DND-41 (cell line): ENCODE measurements around the gene LCN9.

ENCODE experiments used
- ATAC-seq: fragments of 200-7000 bp; cut with Tn5 transposase; 3 replicates; pipeline ENCODE4 v1.9.1; 2021; ENCODE audit warnings: low read depth; ENCODE audit not compliant: insufficient read depth
- DNase-seq: peaks from one replicate; pipeline ENCODE4 v3.0.0-alpha.2; 2020
- H2AFZ ChIP-seq: 2 replicates; pipeline ENCODE4 v1.6.0; 2012; ENCODE audit warnings: low read depth, low read length
- H3K27ac ChIP-seq: 2 replicates; pipeline ENCODE4 v1.5.1; 2012; ENCODE audit warnings: low read length, inconsistent platforms
- H3K27me3 ChIP-seq: fragments of 200-600 bp; sonication (generic); 2 replicates; pipeline ENCODE4 v1.6.0; 2012; ENCODE audit warnings: low read length, mild to moderate bottlenecking, inconsistent platforms; ENCODE audit not compliant: insufficient read depth, poor library complexity
- H3K36me3 ChIP-seq: 2 replicates; pipeline ENCODE4 v1.5.1; 2012; ENCODE audit warnings: low read length, inconsistent platforms; ENCODE audit not compliant: insufficient read depth
- H3K4me1 ChIP-seq: 2 replicates; pipeline ENCODE4 v1.5.1; 2012; ENCODE audit warnings: mild to moderate bottlenecking, low read length; ENCODE audit not compliant: insufficient read depth
- H3K4me2 ChIP-seq: 2 replicates; pipeline ENCODE4 v1.6.0; 2012; ENCODE audit warnings: mild to moderate bottlenecking, moderate library complexity, low read length, inconsistent platforms; ENCODE audit not compliant: insufficient read depth
- H3K4me3 ChIP-seq, 2 experiments: fragments of 200-600 bp in 1 of 2; shearing (Covaris generic) in 1 of 2; 2 replicates each; pipeline ENCODE4 v1.5.1; 2012 to 2016; ENCODE audit warnings: inconsistent platforms in 2 of 2, low read length in 2 of 2, mild to moderate bottlenecking in 2 of 2, low read depth in 1 of 2, moderate library complexity in 1 of 2
- H3K79me2 ChIP-seq: 2 replicates; pipeline ENCODE4 v1.6.0; 2012; ENCODE audit warnings: low read length, inconsistent platforms; ENCODE audit not compliant: insufficient read depth
- H3K9ac ChIP-seq: 2 replicates; pipeline ENCODE4 v1.6.0; 2012; ENCODE audit warnings: low read depth, mild to moderate bottlenecking, inconsistent platforms, low read length, moderate library complexity
- H3K9me3 ChIP-seq: 2 replicates; pipeline ENCODE4 v1.5.1; 2012; ENCODE audit warnings: low read length, moderate library complexity, mild to moderate bottlenecking, inconsistent platforms; ENCODE audit not compliant: insufficient read depth, severe bottlenecking
- H4K20me1 ChIP-seq: 2 replicates; pipeline ENCODE4 v1.6.0; 2012; ENCODE audit warnings: low read length; ENCODE audit not compliant: insufficient read depth
- EZH2 ChIP-seq: IDR thresholded peaks from 3 replicates; pipeline ENCODE4 v1.6.1; 2012; ENCODE audit warnings: borderline replicate concordance, low read depth, mild to moderate bottlenecking, moderate library complexity, low read length, inconsistent platforms; ENCODE audit not compliant: severe bottlenecking
- TF ChIP-seq, protein P1 (sequence below): IDR thresholded peaks from 2 replicates; pipeline ENCODE4 v1.5.1; 2012; ENCODE audit warnings: borderline replicate concordance, low read length, moderate library complexity, mild to moderate bottlenecking; ENCODE audit not compliant: poor library complexity, severe bottlenecking; ENCODE audit errors: extremely low read depth

Gene LCN9

DNA sequence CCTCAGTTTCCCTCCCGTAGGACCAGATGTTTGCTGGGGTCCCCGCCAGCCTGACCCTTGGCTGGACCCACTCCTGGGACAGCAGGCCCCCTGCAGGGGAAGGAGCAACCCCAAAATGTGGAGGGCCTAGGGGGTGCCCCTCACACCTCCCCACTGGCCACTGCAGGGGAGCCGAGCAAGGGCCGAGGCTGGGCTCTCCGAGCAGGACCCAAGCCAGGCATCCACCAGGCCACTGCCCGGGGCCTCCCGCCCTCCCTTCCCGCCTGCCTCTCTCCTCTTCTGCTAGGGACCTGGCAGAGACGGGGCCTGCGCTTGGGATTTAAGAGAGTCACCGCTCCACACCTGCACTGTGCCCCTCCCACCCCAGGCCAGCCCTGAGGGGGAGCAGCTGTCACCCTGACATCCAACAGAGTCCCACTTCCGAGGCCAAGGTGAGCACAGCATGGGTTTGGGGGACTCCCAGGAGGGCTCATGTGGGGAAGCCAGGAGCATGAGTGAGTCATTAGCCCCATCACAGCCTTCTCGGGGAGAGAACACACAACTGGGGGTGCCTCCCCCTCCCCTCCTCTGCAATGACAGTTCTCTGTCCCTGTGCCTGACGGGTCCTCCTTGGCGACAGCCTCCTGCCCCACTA is 20.4 kb downstream of the LCN9 start:
- no peak for DNase-seq

DNA sequence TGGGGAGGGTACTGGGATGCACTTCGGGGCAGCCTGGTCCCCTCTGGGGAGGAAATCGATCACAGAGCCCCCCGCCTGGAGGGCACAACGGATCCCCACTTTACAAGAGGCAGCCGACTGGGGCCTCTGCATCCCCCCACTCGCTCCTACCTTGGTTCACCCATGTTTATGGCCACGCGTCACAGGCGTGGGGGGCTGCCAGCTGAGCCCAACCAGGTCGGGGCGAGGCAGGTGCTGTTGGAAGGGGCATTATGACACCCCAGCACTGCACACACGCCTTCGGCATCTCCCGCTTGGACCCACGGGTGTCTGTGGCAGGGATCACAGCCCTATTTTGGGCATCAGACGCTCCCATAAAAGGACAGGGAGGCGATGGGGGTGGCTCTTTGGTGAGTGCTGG is 21.6 kb downstream of the LCN9 start:
- DNase-seq (no peak), ATAC-seq (no peak)
- H3K4me2 ChIP-seq: no peak overlapping the region
- no peaks in the 10 kb centered on the region for H3K27me3 ChIP-seq
- no peaks in the 10 kb centered on the region for H3K79me2 ChIP-seq
- no peak overlapping the region for H3K4me3 ChIP-seq
- no peak overlapping the region for H3K9ac ChIP-seq
- H2AFZ ChIP-seq: no peak overlapping the region
- H3K4me1 ChIP-seq: no peaks in the 10 kb centered on the region
- H4K20me1 ChIP-seq: no peaks in the 10 kb centered on the region; the same call in 1 of the 2 replicates
- H3K27ac ChIP-seq: no peak overlapping the region
- no peaks in the 10 kb centered on the region for H3K36me3 ChIP-seq
- H3K9me3 ChIP-seq: no peaks in the 10 kb centered on the region
- TF ChIP-seq, protein P1, sequence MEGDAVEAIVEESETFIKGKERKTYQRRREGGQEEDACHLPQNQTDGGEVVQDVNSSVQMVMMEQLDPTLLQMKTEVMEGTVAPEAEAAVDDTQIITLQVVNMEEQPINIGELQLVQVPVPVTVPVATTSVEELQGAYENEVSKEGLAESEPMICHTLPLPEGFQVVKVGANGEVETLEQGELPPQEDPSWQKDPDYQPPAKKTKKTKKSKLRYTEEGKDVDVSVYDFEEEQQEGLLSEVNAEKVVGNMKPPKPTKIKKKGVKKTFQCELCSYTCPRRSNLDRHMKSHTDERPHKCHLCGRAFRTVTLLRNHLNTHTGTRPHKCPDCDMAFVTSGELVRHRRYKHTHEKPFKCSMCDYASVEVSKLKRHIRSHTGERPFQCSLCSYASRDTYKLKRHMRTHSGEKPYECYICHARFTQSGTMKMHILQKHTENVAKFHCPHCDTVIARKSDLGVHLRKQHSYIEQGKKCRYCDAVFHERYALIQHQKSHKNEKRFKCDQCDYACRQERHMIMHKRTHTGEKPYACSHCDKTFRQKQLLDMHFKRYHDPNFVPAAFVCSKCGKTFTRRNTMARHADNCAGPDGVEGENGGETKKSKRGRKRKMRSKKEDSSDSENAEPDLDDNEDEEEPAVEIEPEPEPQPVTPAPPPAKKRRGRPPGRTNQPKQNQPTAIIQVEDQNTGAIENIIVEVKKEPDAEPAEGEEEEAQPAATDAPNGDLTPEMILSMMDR: no peak
- no peak for TF ChIP-seq EZH2

More for the DNA sequence above, 20.4 kb downstream of the LCN9 start:
- no peak overlapping the region for H3K4me2 ChIP-seq
- no peak overlapping the region for H2AFZ ChIP-seq
- H3K4me3 ChIP-seq: no peak overlapping the region
- H3K27me3 ChIP-seq: no peaks in the 10 kb centered on the region
- TF ChIP-seq, protein P1: no peak
- TF ChIP-seq EZH2: no peak
- no peaks in the 10 kb centered on the region for H3K9me3 ChIP-seq
- no peak for ATAC-seq
- H3K36me3 ChIP-seq: no peaks in the 10 kb centered on the region
- no peaks in the 10 kb centered on the region for H4K20me1 ChIP-seq
- no peak overlapping the region for H3K9ac ChIP-seq
- no peaks in the 10 kb centered on the region for H3K79me2 ChIP-seq
- no peaks in the 10 kb centered on the region for H3K4me1 ChIP-seq
- H3K27ac ChIP-seq: no peak overlapping the region

DNA sequence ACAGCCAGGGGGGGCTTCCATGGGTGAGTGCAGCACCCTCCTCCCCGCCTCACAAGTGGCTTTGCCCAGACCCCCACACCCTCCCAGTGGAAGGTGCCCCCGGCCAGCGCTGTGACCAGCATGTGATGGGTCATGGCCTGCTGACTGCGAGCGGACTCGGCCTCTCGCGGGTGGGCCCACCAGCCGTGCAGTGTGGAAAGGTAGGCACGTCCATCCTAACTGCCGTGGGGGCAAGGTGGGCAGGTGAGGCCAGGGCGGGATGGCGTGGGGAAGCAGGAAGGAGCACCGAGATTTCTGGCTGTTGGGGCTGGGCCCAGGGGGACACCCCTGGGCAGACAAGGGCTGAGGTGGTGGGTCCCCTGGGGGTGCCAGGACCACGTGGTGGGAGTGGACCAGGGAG is 24.1 kb downstream of the LCN9 start:
- no peaks in the 10 kb centered on the region for H3K4me1 ChIP-seq
- H3K79me2 ChIP-seq: no peaks in the 10 kb centered on the region
- H3K36me3 ChIP-seq: no peaks in the 10 kb centered on the region
- ATAC-seq: no peak
- no peaks in the 10 kb centered on the region for H3K9me3 ChIP-seq
- H3K27ac ChIP-seq: no peak overlapping the region
- no peak overlapping the region for H2AFZ ChIP-seq
- no peak overlapping the region for H3K9ac ChIP-seq
- no peak for TF ChIP-seq EZH2
- TF ChIP-seq, protein P1: no peak
- no peaks in the 10 kb centered on the region; the same call in 1 of the 2 replicates for H4K20me1 ChIP-seq
- no peaks in the 10 kb centered on the region for H3K27me3 ChIP-seq
- no peak for DNase-seq
- H3K4me2 ChIP-seq: no peak overlapping the region
- H3K4me3 ChIP-seq: no peak overlapping the region
